Measurements from ENCODE around the gene SNX1. TPM values are rescaled to one million over a fixed set of nuclear protein-coding genes. Genes with fewer than 3 reads are reported as not detected.

SNX1 gene
- total RNA-seq, 1 experiment from 2014 or later = 24.3 TPM

DNA sequence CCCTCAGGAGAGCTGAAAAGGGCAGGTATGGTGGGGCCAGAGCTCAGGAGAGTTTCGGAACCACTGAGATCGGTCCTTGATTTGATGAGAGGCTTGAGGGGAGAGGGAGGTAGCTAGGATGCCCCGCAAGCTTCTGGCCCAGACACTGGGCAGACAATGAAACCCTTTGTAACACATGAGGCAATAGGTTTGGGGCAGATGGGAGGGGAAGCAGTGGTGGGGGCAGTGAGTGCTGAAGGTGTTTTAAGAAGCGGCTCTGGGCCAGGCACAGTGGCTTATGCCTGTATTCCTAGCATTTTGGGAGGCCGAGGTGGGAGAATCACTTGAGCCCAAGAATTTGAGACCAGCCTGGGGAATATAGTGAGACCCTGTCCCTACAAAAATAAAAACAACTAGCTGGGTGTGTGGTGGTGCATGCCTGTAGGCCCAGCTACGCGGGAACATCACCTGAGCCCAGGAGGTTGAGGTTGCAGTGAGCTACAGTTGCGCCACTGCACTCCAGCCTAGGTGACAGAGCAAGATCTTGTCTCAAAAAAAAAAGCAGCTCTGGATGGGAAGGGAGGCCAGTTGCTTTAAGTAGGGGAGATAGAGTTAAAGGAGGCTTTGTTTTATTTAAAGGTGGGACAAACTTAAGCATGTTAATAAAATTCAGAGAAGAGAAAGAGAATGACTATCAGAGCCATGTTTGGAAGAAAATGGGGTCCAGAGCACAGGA is 46.2 kb downstream of the SNX1 start:
- Histone ChIP-seq H3K4me3 (ENCODE audit: low read length) (no peak overlapping the region), H3K27ac (ENCODE audit: low read length) (no peak overlapping the region), H3K4me2 (ENCODE audit: low read length) (no peak overlapping the region), H4K20me1 (ENCODE audit: low read length) (no peaks in the 10 kb centered on the region), H3K79me2 (ENCODE audit: low read length) (no peaks in the 10 kb centered on the region), H2AFZ (ENCODE audit: low read length) (no peak overlapping the region), H3K4me1 (ENCODE audit: insufficient read depth, low read length) (no peaks in the 10 kb centered on the region), H3K27me3 (ENCODE audit: low read length) (no peaks in the 10 kb centered on the region), H3K36me3 (ENCODE audit: low read depth, low read length) (no peaks in the 10 kb centered on the region; the same call in 1 of the 2 replicates), H3K9me3 (ENCODE audit: low read length) (no peaks in the 10 kb centered on the region), H3F3A (ENCODE audit: low read length, unreplicated experiment) (no peaks in the 10 kb centered on the region), H3K9ac (ENCODE audit: low read length) (no peak overlapping the region), H3K9me2 (replicated peaks; ENCODE audit: low read length) (no peaks in the 10 kb centered on the region)
- no TSS peak for BruUV-seq (replicated peaks)
- ChIA-PET CTCF (no interaction called here), POLR2A (ENCODE audit: unreplicated experiment) (no interaction called here)
- intact Hi-C loops (cut with micrococcal nuclease) = no loop called here
- TF ChIP-seq EZH2 (IDR thresholded peaks at IDR 0.05; ENCODE audit: low read length, unreplicated experiment) (no peak), EZH2phosphoT487 (IDR thresholded peaks at IDR 0.05; ENCODE audit: borderline replicate concordance, low read length) (no peak)
- TF ChIP-seq, protein P1, sequence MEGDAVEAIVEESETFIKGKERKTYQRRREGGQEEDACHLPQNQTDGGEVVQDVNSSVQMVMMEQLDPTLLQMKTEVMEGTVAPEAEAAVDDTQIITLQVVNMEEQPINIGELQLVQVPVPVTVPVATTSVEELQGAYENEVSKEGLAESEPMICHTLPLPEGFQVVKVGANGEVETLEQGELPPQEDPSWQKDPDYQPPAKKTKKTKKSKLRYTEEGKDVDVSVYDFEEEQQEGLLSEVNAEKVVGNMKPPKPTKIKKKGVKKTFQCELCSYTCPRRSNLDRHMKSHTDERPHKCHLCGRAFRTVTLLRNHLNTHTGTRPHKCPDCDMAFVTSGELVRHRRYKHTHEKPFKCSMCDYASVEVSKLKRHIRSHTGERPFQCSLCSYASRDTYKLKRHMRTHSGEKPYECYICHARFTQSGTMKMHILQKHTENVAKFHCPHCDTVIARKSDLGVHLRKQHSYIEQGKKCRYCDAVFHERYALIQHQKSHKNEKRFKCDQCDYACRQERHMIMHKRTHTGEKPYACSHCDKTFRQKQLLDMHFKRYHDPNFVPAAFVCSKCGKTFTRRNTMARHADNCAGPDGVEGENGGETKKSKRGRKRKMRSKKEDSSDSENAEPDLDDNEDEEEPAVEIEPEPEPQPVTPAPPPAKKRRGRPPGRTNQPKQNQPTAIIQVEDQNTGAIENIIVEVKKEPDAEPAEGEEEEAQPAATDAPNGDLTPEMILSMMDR (conservative IDR thresholded peaks at IDR 0.05; ENCODE audit: low read depth, low read length) = no peak
- ATAC-seq (no peak), DNase-seq (no peak)

DNA sequence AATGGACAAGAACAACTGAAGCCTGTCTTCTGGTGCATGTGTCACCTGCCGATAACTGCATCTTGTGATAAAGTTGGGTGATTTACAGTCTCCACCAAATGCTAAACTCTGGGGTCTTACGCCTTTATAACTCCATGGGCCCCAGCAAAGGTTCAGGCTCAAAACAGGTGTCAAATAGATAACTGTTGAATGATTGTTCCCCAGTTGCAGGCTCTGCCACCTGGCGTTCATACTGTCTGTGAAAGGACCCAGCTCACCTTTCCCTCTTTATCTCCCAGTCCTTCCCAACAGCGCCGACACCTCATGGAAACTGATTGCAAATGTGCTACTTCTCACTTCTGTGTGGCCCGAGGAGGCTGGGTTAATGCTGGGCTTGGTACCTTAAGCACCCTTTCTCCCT is 47.5 kb downstream of the SNX1 start:
- Histone ChIP-seq H3K9me3 (ENCODE audit: low read length) (no peaks in the 10 kb centered on the region), H4K20me1 (ENCODE audit: low read length) (no peaks in the 10 kb centered on the region), H3K9me2 (replicated peaks; ENCODE audit: low read length) (no peaks in the 10 kb centered on the region), H3K79me2 (ENCODE audit: low read length) (no peaks in the 10 kb centered on the region), H3K36me3 (ENCODE audit: low read depth, low read length) (no peaks in the 10 kb centered on the region; the same call in 1 of the 2 replicates), H3K9ac (ENCODE audit: low read length) (no peak overlapping the region), H3K4me1 (ENCODE audit: insufficient read depth, low read length) (no peaks in the 10 kb centered on the region), H2AFZ (ENCODE audit: low read length) (no peak overlapping the region), H3K27ac (ENCODE audit: low read length) (no peak overlapping the region), H3K4me2 (ENCODE audit: low read length) (no peak overlapping the region), H3F3A (ENCODE audit: low read length, unreplicated experiment) (no peaks in the 10 kb centered on the region), H3K4me3 (ENCODE audit: low read length) (no peak overlapping the region), H3K27me3 (ENCODE audit: low read length) (no peaks in the 10 kb centered on the region)
- POLR2A ChIA-PET (ENCODE audit: unreplicated experiment) = no interaction called here
- CTCF ChIA-PET = no interaction called here
- DNase-seq (no peak), ATAC-seq (no peak)
- intact Hi-C loops (cut with micrococcal nuclease) = no loop called here
- TF ChIP-seq, protein P1 (conservative IDR thresholded peaks at IDR 0.05; ENCODE audit: low read depth, low read length) = no peak
- TF ChIP-seq EZH2 (IDR thresholded peaks at IDR 0.05; ENCODE audit: low read length, unreplicated experiment) (no peak), EZH2phosphoT487 (IDR thresholded peaks at IDR 0.05; ENCODE audit: borderline replicate concordance, low read length) (no peak)
- no TSS peak for BruUV-seq (replicated peaks)

DNA sequence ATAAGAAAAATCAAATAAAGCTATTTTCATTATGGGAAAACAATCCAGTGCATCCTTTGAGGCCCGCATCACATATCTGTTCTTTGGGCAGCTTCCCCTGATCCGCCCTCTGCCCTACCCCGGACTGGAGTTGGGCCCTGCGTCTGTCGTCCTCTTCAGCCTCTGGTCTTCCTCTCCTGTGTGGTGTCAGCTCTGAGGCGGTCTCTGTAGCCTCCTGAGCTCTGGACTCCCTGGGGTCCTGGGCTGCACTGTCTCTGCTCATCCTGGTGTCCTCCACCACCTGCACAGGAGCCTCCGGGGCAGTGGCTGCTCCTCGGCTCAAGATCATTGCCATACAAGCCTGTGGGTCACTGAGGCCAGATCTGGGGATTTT is 48.4 kb downstream of the SNX1 start:
- TF ChIP-seq, protein P1 (conservative IDR thresholded peaks at IDR 0.05; ENCODE audit: low read depth, low read length) = no peak
- TF ChIP-seq EZH2 (IDR thresholded peaks at IDR 0.05; ENCODE audit: low read length, unreplicated experiment) = no peak
- no peak for TF ChIP-seq EZH2phosphoT487 (IDR thresholded peaks at IDR 0.05; ENCODE audit: borderline replicate concordance, low read length)
- Histone ChIP-seq H3K27ac (ENCODE audit: low read length) (no peak overlapping the region), H3K9ac (ENCODE audit: low read length) (no peak overlapping the region), H4K20me1 (ENCODE audit: low read length) (no peaks in the 10 kb centered on the region), H2AFZ (ENCODE audit: low read length) (no peak overlapping the region), H3K4me1 (ENCODE audit: insufficient read depth, low read length) (no peaks in the 10 kb centered on the region), H3K4me3 (ENCODE audit: low read length) (no peak overlapping the region), H3K27me3 (ENCODE audit: low read length) (no peaks in the 10 kb centered on the region), H3K9me2 (replicated peaks; ENCODE audit: low read length) (no peaks in the 10 kb centered on the region), H3K9me3 (ENCODE audit: low read length) (no peaks in the 10 kb centered on the region), H3K79me2 (ENCODE audit: low read length) (no peaks in the 10 kb centered on the region), H3F3A (ENCODE audit: low read length, unreplicated experiment) (no peaks in the 10 kb centered on the region), H3K4me2 (ENCODE audit: low read length) (no peak overlapping the region), H3K36me3 (ENCODE audit: low read depth, low read length) (no peaks in the 10 kb centered on the region)
- no TSS peak for BruUV-seq (replicated peaks)
- intact Hi-C loops (cut with micrococcal nuclease) = no loop called here
- ATAC-seq (no peak), DNase-seq (no peak)
- ChIA-PET POLR2A (ENCODE audit: unreplicated experiment) (no interaction called here), CTCF (no interaction called here)
